ENCODE results near the gene SENP5.
"Not testable (repeated sequence)": the region's sequence is repeated elsewhere in the genome, so short reads cannot be mapped to it uniquely, and the experiment has no call there.

The SENP5 gene

DNA sequence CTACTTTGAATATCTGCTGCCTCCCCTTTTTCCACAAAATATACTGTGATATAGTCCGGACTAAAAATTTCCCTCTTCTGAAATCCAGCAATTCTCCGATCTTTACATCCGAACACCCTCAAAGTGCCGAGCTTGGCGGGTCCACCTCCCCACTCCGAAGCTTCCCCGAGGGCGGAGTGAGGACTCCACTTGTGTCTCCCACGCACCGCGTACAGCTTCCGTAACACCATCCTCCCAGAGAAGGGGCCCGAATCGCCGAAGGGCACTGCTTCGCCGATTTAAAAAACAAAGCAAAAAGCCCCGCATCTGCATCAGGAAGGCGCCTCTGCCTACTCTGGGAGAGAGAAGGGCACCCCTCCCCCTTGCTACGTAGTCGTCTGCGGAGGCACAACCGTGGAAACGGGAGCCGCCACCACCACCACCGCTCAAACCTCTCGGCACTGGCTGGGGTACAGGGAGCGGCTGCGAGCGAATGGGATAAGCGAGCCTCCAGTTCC, 74.1 kb downstream of the SENP5 start:
- in situ Hi-C loops (cut with MboI; ENCODE audit: low sequenced_read_pairs): no loop called here

DNA sequence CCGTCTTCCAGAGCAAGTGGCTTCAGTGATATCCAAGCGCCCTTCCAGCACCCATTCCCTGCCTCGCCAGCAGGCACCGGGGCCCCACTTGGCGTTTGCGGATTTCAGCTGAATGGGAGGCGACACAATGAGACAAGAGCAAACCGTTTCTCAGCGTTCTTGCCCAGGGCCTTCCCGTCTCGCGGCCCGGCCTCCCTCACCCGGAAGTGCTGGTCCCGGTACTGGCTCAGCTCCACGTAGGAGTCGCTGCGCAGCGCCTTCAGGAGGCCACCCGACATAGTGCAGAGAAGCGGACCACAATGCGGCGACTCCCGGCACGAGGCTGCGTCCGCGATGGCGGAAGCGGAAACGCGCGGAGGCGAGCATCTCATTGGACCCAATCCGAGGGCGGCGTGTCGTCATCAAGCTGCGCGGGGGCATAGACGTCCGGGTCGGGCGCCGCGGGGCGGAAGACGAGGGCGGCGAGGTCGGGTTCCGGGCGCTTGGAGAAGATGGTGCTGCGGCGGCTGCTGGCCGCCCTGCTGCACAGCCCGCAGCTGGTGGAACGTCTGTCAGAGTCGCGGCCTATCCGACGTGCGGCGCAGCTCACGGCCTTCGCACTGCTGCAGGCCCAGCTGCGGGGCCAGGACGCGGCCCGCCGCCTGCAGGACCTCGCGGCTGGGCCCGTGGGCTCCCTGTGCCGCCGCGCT, 74.7 kb downstream of the SENP5 start, which contains the start of gene NCBP2:
Gene NCBP2 (minus strand): TSS at position 303 of the 689 bp plus-strand sequence. CDS start 25 bp downstream, at position 278.
- in situ Hi-C loops (cut with MboI; ENCODE audit: low sequenced_read_pairs): no loop called here

DNA sequence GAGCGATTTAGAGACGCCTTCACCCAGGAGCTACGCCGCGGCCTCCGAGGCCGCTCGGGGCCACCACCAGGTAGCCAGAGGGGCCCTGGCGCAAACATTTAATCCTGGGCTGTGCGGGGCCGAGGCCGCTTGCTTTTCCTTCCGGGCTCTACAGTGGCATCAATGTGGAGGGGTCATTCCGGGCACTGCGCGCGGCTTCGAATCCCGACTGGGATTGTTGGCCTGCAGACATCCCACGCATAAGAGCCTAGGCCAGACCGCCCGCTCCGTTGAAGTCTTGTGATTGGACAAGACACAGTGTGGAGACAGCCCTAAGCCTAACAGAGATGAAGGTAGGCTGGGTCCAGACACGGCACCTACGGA, 75.2 kb downstream of the SENP5 start:
- in situ Hi-C loops (cut with MboI; ENCODE audit: low sequenced_read_pairs): no loop called here

DNA sequence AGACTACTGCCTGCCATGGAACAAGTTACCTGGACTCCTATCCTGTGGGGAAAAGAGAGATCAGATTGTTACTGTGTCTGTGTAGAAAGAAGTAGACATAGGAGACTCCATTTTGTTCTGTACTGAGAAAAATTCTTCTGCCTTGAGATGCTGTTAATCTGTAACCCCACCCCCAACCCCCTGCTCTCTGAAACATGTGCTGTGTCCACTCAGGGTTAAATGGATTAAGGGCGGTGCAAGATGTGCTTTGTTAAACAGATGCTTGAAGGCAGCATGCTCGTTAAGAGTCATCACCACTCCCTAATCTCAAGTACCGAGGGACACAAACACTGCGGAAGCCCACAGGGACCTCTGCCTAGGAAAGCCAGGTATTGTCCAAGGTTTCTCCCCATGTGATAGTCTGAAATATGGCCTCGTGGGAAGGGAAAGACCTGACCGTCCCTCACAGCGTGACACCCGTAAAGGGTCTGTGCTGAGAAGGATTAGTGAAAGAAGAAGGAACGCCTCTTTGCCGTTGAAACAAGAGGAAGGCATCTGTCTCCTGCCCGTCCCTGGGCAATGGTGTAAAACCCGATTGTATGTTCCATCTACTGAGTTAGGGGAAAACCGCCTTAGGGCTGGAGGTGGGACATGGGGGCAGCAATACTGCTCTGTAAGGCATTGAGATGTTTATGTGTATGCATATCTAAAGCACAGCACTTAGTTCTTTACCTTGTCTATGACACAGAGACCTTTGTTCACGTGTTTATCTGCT, 76.5 kb downstream of the SENP5 start:
- in situ Hi-C loops (cut with MboI; ENCODE audit: low sequenced_read_pairs): not testable (repeated sequence)

DNA sequence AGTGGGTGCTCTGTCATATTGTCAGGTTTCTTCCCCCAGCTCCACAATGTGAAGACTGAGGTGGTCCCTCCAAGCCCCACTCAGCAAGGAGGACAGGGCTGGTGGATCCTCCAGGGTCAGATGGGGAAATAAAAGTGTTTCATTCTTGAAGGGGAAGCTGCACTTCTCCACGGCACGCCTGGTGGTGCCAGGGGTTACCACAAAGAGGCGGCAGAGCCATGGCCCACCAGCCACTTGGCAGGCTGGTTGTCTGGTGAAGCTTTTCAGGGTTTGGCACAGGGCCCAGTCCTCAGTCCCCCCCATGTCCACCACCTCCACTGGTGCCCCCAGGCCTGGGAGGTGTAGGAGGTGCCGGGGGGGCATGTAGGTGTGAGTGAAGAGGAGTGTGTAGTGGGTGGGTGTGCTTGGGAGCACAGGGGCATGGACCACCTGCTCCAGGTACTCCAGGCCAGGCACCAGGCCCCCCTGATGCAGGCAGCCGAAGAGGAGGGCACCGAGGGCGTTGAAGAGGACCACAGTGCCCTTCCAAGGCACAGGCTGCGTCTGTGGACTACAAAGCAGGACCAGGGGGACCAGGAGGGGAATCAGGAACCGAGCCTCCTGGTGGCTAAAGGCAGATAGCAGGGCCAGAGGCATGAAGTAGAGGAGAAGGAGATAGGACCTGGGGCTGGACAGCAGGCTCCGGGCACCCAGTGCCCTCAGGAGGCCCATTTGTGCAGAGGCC, 79.6 kb downstream of the SENP5 start:
- in situ Hi-C loops (cut with MboI; ENCODE audit: low sequenced_read_pairs): no loop called here

DNA sequence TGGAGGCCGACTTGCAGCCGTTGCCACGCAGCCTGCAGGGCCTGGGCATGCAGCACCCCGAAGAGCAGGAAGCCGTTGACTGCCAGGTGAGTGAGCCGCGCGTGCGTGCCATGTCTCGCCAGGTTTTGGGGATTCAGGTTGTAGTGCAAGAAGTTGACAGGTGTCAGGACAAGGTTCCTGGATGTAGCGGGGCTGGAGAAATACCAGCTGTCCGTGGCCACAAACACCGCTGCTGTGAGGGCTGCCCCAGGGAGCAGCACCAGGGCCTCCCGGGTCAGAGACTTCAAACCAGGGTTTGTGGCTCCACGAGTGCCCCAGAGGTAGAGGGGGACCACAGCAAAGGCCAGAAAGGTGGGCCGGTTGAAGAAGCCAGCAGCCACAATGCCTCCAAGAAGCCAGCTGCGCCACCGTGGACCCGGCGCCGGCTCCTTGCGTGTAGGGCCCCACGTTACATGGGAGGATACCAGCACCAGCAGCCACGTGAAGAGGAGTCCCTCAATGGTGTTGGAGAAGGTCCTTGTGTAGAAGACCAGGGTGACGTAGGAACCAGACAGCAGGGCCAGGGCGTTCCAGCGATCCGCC, 80.2 kb downstream of the SENP5 start:
- in situ Hi-C loops (cut with MboI; ENCODE audit: low sequenced_read_pairs): no loop called here

DNA sequence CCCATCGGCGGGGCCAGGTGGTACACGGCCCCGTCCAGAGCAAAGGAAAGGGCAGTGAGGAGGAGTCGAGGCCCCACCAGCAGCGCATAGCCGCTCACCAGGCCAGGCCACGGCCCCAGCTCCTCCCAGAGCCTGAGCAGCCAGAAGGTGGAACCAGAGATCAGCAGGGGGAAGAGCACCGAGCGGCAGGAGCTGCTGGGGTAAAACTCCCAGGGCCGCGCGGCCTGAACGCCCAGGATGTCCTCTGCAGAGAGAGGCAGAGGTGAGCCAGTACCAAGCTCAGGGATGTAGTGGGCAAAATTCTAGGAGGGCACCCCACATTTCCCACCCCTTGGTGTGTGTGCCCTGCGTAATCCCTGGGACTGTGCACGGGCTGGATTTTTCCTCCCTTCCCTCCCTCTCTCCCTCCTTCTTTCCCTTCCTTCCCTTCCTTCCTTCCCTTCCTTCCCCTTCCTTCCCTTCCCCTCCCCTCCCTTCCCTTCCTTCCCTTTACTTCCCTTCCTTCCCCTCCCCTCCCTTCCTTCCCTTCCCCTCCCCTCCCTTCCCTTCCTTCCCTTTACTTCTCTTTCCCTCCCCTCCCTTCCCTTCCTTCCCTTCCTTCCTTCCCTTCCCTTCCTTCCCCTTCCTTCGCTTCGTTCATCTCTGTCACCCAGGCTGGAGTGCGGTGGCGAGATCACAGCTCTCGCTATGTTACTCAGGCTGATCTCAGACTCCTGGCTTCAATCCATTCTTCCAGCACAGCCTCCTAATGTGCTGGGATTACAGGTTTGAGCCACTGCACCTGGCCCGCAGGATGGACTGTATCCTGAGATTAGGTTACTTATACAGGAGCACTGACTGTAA, 80.9 kb downstream of the SENP5 start:
- in situ Hi-C loops (cut with MboI; ENCODE audit: low sequenced_read_pairs): no loop called here

DNA sequence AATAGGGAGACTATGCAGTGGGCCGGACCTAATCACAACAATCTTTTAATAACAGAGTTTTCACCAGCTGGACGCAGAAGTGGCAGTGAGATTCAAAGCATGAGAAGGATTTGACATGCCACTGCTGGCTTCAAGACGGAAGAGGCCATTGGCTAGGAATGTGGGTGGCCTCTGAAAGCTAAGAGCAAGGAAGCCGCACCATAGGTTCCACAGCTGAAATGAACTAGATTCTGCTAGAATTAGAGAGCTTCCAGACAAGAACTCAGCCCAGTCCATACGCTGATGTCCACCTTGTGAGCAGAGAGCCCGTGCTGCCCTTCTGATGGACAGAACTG, 81.5 kb downstream of the SENP5 start:
- in situ Hi-C loops (cut with MboI; ENCODE audit: low sequenced_read_pairs): no loop called here

DNA sequence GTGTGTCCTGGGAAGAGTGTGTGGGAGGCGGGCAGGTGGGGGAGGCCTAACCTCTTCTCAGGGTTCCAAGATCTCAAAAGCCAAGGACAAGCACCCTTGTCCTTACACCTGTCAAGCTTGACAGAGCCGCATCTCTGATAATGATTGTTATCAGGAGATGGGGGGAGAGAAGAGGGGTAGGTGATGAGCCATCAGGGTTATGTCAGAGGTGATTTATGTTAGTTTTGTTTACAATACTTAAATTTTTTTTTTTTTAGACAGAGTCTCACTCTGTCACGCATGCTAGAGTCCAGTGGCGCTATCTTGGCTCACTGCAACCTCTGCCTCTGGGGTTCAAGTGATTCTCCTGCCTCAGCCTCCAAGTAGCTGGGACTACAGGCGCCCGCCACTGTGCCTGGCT, 82.0 kb downstream of the SENP5 start:
- in situ Hi-C loops (cut with MboI; ENCODE audit: low sequenced_read_pairs): no loop called here

DNA sequence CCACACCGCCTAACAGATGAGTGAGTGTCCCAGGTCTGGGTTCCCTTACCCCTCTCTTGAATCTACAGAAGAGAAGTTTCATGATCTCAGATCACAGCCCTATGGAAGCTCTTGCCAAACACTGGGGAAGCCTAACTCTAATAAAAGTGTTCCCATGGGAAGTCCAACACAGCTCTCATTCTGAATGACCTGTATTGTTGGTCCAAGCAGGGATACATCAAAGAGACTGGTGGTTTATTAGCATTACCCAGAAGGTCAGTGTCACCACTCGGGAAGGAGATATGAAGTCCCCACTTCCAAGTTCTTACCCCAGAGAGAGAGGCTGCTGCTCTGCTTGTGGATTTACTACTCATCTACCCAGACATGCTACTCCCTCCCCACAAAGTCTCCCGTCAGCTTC, 83.7 kb downstream of the SENP5 start:
- in situ Hi-C loops (cut with MboI; ENCODE audit: low sequenced_read_pairs): no loop called here

DNA sequence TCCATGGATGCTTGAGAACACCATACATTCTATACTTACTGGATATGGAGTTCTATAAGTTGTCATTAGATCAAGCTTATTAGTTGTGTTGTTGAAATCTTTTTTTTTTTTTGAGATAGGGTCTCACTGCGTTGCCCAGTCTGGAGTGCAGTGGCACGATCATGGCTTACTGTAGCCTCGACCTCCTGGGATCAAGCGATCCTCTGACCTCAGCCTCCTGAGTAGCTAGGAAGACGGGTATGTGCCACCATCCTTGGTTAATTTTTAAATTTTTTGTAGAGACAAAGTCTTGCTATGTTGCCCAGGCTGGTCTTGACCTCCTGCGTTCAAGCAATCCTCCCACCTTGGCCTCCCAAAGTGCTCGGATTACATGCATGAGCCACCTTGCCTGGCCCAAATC, 87.1 kb downstream of the SENP5 start:
- in situ Hi-C loops (cut with MboI; ENCODE audit: low sequenced_read_pairs): no loop called here

DNA sequence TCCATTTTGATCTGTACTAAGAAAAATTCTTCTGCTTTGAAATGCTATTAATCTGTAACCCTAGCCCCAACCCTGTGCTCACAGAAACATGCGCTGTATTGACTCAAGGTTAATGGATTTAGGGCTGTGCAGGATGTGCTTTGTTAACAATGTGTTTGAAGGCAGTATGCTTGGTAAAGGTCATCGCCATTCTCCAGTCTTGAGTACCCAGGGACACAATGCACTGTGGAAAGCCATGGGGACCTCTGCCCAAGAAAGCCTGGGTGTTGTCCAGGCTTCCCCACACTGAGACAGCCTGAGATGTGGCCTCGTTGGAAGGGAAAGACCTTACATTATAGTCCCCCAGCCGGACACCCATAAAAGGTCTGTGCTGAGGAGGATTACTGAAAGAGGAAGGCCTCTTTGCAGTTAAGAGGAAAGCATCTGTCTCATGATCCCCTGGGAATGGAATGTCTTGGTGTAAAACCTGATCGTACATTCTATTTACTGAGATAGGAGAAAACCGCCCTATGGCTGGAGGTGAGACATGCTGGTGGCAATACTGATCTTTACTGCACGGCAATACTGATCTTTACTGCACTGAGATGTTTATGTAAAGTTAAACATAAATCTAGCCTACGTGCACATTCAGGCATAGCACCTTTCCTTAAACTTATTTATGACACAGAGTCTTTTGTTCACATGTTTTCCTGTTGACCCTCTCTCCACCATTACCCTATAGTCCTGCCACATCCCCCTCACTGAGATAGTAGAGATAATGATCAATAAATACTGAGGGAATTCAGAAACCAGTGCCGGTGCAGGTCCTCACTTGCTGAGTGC, 94.6 kb downstream of the SENP5 start:
- in situ Hi-C loops (cut with MboI; ENCODE audit: low sequenced_read_pairs): no loop called here

DNA sequence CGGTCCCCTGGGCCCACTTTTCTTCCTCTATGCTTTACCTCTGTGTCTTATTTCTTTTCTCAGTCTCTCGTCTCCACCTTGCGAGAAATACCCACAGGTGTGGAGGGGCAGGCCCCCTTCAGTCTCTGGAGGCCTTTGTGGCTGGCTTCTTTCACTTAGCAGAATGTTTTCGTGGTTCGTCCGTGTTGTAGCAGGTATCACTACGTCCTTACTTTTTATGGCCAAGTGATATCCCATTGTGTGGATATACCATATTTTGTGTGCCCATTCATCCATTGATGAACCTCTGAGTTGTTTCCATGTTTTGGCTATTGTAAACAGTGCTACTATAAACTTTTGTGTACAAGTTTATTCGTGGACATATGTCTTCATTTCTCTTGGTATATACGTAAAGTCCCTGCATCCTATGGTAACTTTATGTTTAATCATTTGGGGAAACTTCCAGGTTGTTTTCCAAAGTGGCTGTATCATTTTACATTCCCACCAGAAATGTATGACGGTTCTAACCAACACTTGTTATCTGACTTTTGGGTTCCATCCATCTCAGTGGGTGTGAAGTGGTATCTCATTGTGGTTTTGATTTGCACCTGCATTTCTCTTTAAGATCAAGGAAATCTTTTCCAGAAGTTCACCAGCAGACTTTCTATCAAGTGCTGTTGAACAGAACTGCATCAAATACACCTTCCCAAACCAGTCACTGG, 95.4 kb downstream of the SENP5 start:
- in situ Hi-C loops (cut with MboI; ENCODE audit: low sequenced_read_pairs): no loop called here

DNA sequence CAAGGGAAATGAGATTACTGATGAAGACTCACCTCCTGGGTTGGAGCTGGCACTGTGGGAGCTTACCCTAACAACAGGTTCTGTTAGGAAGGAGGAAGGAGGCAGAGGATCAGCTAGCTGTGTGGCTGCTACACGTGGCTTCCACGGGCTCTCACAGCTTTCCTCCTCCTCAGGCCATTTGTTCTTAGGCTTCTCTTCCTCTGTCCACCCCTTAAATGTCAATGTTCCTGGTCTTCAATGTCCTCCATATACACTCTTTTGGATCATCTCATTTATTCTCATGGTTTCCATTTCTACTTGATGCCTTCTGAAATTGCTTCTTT, 95.9 kb downstream of the SENP5 start:
- in situ Hi-C loops (cut with MboI; ENCODE audit: low sequenced_read_pairs): no loop called here

DNA sequence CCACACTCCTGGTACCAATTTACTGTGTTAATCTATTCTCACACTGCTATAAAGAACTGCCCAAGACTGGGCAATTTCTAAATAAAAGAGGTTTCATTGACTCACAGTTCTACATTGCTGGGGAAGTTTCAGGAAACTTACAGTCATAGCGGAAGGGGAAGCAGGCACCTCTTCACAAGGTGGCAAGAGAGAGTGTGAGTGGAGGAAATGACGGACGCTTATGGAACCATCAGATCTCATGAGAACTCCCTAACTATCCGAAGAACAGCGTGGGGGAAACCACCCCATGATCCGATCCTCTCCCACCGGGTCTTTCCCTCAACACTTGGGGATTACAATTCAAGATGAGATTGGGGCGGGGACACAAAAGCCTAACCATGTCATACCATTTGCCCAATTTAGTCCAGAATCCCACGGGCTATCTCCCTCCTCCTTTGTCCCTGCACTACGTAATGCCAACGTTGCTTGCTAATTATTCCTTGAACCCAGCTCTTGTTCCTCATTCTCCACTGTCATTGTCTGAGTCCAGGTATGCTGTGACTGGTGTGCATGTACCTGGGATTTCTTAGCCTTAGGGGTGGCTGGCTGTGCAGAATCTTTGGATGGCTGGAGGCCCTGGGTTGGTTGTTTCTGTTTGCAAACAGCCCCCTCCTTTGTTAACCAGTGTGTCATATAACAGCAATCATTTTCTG, 97.5 kb downstream of the SENP5 start:
- in situ Hi-C loops (cut with MboI; ENCODE audit: low sequenced_read_pairs): no loop called here

DNA sequence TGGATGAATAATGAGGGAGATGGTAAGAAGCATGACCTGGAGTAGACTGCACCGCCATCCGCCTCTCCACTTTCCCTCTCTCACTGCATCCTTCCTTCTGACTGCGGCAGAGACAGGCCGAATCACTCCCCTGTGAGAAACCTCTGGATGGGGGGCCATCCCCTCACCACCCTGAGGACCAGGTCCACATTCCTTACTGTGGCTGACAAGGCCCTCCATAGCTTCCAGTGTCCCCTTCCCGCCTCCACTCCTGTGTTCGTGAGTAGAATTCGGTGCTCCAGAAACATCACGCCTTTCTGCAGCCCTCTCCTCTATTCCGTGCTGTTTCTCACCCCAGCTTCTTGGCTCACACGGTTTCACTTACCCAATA, 98.1 kb downstream of the SENP5 start:
- in situ Hi-C loops (cut with MboI; ENCODE audit: low sequenced_read_pairs): no loop called here

DNA sequence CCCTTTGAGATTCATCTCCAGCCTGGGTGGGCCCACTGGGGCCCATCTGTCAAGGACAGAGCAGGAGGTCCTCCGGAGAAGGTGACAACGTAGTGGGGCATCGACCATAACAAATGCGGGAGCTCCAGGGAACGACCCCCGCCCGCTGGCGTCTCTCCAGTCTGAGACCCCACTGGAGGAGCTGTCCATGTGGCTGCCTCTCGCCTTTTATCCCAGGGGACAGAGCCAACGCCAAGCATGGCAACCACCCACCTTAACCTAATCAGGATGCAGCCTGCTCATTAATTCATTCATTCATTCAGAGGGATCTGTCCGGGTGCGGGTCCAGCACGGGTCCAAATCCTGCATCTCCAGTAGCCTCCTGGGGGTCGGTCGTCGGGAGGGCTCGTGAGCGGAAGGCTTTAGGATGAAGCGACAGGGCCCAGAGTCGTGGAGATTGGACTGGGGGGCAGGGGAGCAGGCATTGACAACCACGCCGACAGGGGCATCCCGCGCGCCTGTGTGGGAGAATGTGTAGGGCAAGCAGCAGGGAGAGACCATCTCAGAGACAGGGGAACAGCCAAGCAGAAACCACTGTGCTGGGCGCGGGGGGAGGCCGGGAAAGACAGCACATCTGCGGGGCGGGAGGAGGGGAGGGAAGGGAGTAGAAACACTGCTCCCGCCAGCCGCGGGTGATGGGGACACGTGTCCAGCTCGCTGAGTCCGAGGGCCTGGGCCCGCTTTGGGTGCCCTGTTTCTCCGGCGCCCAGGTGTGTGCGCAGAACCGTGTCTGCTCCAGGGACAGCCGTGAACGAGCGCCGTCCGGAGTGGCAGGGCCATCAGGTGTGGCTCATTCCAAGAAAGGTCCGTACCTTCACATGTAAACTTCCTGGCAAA, 99.0 kb downstream of the SENP5 start:
- in situ Hi-C loops (cut with MboI; ENCODE audit: low sequenced_read_pairs): no loop called here

Measured in HL-60/S4 treated with phorbol 12-myristate 13-acetate at 8.2 ng/mL for 4 days and 3 days (cell line).